Glomerular visceral epithelial cell (primary cell): ENCODE results near the gene SNRPA.

Source experiments
- DNase-seq: peaks from one replicate; pipeline ENCODE4 v3.0.0-alpha.2; 2016; ENCODE audit errors: extremely low spot score

The SNRPA gene

DNA sequence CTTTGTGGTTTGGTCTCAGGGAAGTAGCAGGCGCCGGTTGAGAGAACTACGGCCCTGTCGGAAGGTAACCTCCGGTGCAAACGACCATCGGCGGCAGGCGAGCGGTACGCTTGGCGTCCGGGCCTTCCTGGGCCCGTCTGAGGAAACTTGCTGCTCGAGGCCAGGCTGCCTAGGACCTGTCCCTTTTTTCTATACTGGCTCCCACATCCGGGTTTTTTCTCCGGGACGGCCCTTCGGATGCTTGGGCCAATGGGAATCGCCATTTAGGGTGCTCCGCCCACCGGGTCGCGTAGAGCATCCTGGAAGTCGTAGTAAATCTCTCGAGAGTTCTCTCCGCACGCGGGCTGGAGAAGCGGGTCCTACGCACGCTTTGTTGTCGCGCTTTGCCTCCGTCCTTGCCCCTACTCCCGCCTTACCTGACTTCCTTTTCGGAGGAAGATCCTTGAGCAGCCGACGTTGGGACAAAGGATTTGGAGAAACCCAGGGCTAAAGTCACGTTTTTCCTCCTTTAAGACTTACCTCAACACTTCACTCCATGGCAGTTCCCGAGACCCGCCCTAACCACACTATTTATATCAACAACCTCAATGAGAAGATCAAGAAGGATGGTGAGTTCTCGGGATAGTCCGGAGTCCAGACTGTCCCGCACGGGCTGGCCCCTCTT is at the start of gene SNRPA:
Gene SNRPA (plus strand): TSS at position 330 of the 664 bp plus-strand sequence. CDS start 206 bp downstream, at position 536.
- DNase-seq, result peak; percentile 98

DNA sequence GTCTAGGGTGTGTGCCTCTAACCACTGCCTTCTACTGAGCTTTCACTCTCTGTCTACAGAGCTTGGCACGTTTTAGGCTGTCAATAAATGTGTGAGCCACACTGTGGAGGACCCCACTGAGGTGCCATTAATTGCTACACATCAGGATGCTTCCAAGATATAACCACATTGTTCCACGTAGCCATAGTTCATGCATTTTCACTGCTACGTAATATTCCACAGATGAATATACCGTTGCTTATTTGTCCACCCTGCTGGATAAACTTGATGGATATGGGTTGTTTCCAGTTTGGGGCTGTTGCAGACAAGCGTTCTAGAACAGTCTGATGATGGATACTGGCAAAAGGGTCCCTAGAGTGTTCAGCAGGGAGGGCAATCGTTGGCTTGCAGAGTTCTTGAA is 49.2 kb upstream of the SNRPA start:
- DNase-seq, result no peak

GRCh38 chr19:40702337-40703012 is 48.5 kb upstream of the SNRPA start:
- DNase-seq, result no peak

- no peak for DNase-seq
These were observed 47.8 kb upstream of the SNRPA start for GRCh38 chr19:40703029-40703755.

DNA sequence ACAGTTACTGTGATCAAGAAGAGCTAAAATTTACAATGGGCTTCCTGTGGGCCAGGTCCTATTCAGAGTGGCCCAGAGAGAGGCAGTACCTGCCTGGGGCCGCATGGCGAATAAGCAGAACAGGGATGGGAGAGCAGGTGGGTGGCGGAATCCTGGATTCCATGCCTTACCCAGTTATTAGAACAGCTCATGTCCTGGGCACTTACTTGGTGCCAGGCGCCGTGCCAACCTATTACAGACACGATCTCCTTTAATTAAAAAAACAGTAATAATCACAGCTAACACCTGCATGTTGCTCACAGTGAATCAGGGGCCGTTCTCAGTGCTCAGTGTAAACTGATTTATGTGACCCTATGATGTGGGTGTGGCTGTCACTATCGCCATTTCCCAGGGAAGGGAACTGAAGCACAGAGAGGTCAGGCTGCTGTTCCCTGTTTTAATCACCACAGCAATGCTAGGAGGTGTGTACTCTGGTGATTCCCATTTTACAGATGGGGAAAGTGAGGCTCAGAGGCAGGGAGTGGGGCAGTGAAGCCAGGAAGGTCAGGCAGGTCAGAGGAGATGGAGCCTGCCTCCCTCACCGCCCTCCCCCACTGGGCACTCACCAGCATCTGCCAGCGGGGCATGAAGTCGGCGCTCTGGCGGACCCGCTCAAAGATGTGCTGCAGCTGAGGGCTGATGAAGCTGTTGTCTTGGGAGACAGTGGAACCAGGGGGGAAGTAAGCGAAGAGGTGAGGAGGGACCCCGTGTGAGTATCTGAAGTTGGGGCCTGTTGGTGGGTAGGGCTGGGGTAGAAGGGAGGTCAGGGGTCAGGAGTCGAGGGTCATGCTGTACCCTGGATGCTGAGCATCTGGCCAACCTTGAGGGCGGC is 46.3 kb upstream of the SNRPA start:
- DNase-seq, result no peak

GRCh38 chr19:40705362-40705651 is 45.7 kb upstream of the SNRPA start:
- no peak for DNase-seq

GRCh38 chr19:40705950-40706619 is 44.9 kb upstream of the SNRPA start:
- no peak for DNase-seq

- DNase-seq, result no peak
These were observed 43.4 kb upstream of the SNRPA start for GRCh38 chr19:40707615-40708014.

DNA sequence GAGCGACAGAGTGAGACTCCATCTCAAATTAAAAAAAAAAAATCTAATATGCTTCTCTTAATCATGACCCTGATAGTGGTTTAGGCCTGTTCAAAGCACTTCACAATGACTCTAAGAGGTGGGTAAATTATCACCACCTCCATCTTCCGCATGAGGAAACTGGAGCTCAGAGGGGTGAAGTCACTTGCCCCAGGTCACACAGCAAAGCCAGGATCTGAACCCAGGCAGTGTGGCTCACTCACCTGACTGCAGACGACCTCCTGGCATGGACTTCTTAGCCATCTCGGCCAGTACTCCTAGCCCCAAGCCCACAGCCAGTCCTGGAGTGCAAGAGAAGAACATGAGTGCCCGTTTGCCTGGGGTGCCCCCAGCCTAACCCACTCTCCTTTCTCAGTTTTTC is 41.2 kb upstream of the SNRPA start:
- DNase-seq, result no peak

DNA sequence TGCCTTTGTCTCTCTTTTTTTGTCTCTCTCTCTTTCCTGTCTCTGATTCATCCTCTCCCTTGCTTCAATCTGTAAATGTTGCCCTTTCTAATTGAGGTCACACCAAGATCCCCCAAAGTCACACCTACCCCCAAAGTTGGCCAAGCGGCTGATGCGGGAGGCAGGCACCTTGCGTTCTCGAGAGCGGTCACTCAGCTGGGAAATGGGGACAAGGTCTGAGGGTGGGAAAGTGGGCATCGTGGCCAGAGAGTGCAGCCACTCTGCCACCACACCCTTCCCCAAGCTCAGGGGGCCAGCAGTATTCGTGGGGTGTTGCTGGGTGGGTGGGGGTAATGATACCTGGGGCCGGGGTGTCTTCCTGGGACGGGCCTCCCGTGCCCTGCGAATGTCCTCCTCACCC is 37.1 kb upstream of the SNRPA start:
- DNase-seq, result no peak

DNA sequence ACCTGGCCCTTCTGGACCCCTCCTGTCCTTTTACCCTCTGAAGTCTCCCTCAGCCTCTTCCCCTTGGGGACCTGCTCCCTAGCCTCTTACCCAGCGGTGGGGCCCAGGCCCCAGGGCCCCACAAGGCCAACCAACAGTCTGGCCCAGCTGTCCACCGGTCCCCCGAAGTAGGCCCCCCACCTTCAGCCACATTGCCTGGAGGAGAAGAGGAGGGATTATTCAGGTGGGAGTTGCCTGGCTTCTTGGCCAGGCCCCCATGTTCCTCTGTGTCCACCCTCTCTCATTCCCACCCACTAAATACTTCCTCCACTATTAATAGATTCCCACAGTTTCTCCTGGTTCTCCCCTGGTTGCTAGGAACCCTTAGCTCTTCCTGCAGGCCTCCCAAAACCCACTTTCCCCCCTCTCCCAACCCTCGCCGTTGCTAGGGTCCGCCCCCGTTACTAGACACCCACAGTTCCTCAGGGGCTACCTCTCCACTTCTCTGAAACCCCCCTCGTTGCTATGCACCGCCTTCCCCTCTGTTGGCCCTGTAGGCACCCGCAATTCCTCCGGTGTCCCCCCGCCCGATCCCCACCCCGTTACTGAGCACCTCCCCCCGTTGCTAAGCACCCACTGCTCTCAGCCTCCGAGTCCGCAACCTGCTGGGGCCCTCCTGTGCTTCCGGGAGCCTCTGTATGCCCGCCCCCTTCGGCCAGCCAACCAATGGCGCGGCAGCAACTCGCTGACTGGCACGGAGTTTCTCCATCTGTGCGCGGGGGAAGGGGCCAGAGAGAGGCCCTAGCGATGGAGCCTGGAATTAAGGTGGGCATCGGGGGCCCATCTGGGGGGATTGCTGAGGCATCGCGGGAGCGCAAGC is 36.3 kb upstream of the SNRPA start:
- DNase-seq, result peak; percentile 94

- peak; percentile 95 for DNase-seq
These were observed 34.9 kb upstream of the SNRPA start for GRCh38 chr19:40716031-40716481.

GRCh38 chr19:40716482-40717324 is 34.3 kb upstream of the SNRPA start, which contains the start of the genes COQ8B and ITPKC:
TSS of gene COQ8B (minus strand) at chr19:40716886. CDS start at chr19:40714632, 2,254 bp downstream.
TSS of gene ITPKC (plus strand) at chr19:40717112. CDS start at chr19:40717136, 24 bp downstream.
- peak; percentile 98 for DNase-seq

DNA sequence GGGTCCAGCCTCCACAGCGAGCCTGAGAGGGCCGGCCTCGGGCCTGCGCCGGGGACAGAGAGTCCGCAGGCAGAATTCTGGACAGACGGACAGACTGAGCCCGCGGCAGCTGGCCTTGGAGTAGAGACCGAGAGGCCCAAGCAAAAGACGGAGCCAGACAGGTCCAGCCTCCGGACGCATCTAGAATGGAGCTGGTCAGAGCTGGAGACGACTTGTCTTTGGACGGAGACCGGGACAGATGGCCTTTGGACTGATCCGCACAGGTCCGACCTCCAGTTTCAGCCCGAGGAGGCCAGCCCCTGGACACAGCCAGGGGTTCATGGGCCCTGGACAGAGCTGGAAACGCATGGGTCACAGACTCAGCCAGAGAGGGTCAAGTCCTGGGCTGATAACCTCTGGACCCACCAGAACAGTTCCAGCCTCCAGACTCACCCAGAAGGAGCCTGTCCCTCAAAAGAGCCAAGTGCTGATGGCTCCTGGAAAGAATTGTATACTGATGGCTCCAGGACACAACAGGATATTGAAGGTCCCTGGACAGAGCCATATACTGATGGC is 33.6 kb upstream of the SNRPA start:
- no peak for DNase-seq

DNA sequence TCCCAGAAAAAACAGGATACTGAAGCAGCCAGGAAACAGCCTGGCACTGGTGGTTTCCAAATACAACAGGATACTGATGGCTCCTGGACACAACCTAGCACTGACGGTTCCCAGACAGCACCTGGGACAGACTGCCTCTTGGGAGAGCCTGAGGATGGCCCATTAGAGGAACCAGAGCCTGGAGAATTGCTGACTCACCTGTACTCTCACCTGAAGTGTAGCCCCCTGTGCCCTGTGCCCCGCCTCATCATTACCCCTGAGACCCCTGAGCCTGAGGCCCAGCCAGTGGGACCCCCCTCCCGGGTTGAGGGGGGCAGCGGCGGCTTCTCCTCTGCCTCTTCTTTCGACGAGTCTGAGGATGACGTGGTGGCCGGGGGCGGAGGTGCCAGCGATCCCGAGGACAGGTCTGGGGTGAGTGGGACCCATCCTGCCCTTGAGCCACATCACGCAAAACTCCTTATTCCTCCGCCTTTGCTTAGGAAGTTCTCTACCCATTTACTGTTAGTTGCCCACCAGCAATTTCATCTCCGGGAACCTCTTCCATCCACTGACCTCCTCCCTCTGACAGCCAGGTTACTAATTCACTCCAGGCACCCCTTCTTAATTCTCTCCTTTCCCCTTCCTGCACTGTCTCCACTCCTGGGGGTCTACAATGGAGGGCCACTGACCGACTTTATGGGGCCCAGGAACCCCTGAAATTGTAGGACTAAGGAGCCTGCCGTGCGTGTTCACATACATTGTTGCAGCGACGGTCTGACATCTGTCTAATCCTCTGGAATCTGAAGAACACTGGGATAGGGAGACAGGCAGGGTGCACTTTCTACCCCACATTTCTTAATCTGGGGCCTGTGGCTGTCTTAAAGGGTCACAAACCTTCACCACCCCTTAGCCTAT is 32.9 kb upstream of the SNRPA start:
- DNase-seq, result peak; percentile 6

GRCh38 chr19:40718774-40719391 is 32.1 kb upstream of the SNRPA start:
- DNase-seq, result peak; percentile 52

DNA sequence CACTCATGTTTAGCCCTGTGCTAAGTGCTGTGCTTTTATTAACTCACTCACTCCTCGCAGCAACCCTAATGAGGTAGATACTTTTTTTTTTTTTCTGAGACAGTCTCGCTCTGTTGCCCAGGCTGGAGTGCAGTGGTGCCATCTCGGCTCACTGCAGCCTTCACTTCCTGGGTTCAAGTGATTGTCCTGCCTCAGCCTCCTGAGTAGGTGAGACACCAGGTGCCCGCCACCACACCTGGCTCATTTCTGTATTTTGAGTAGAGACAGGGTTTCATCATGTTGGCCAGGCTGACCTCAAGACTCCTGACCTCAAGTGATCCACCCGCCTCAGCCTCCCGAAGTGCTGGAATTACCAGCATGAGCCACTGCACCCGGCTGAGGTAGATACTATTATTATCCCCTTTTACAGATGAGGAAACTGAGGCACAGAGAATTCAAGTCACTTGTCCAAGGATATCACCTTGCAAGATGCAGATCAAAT is 31.5 kb upstream of the SNRPA start:
- peak; percentile 9 for DNase-seq
